HG03558 (cell line): ENCODE measurements around the gene SDHC.
A peak's percentile ranks its signal among the peaks of the same experiment; 100 is the strongest.
"Not testable (repeated sequence)": the region's sequence is repeated elsewhere in the genome, so short reads cannot be mapped to it uniquely, and the experiment has no call there.

Experiments used
- ATAC-seq: cut with Tn5 transposase; IDR thresholded peaks from one replicate; pipeline ENCODE4 v1.9.1; 2021; ENCODE audit warnings: moderate number of reproducible peaks; ENCODE audit not compliant: unreplicated experiment; ENCODE audit errors: extremely low read depth

Gene SDHC

GRCh38 chr1:161378014-161378413 is 63.8 kb downstream of the SDHC start:
- ATAC-seq = no peak

GRCh38 chr1:161379071-161379470 is 64.9 kb downstream of the SDHC start:
- no peak for ATAC-seq

GRCh38 chr1:161381707-161382106 is 67.5 kb downstream of the SDHC start:
- no peak for ATAC-seq

- ATAC-seq = no peak
Observed at GRCh38 chr1:161382214-161383019, 68.2 kb downstream of the SDHC start.

- ATAC-seq = no peak
Observed at GRCh38 chr1:161388639-161389038, 74.5 kb downstream of the SDHC start.

GRCh38 chr1:161389158-161389557 is 75.0 kb downstream of the SDHC start:
- ATAC-seq = not testable (repeated sequence)

- peak; percentile 39 for ATAC-seq
Observed at GRCh38 chr1:161389691-161390558, 75.7 kb downstream of the SDHC start.

- no peak for ATAC-seq
Observed at GRCh38 chr1:161390559-161390858, 76.3 kb downstream of the SDHC start.

- ATAC-seq = not testable (repeated sequence)
Observed at GRCh38 chr1:161391136-161391535, 77.0 kb downstream of the SDHC start.

- no peak for ATAC-seq
Observed at GRCh38 chr1:161391611-161392010, 77.4 kb downstream of the SDHC start.

- ATAC-seq = no peak
Observed at GRCh38 chr1:161393151-161393550, 79.0 kb downstream of the SDHC start.

GRCh38 chr1:161397038-161397437 is 82.9 kb downstream of the SDHC start:
- ATAC-seq = not testable (repeated sequence)

- ATAC-seq = no peak
Observed at GRCh38 chr1:161398900-161399256, 84.7 kb downstream of the SDHC start.

GRCh38 chr1:161399257-161399998 is 85.2 kb downstream of the SDHC start:
- ATAC-seq = peak; percentile 55

- no peak for ATAC-seq
Observed at GRCh38 chr1:161402446-161402845, 88.3 kb downstream of the SDHC start.

- ATAC-seq = no peak
Observed at GRCh38 chr1:161404051-161404597, 89.9 kb downstream of the SDHC start.

- ATAC-seq = not testable (repeated sequence)
Observed at GRCh38 chr1:161406551-161406950, 92.4 kb downstream of the SDHC start.

GRCh38 chr1:161407451-161407985 is 93.3 kb downstream of the SDHC start:
- no peak for ATAC-seq

- no peak for ATAC-seq
Observed at GRCh38 chr1:161408429-161409052, 94.4 kb downstream of the SDHC start.
